ENCODE data around the gene PHETA2.
"Not testable (repeated sequence)": the region's sequence is repeated elsewhere in the genome, so short reads cannot be mapped to it uniquely, and the experiment has no call there.

PHETA2 gene

DNA sequence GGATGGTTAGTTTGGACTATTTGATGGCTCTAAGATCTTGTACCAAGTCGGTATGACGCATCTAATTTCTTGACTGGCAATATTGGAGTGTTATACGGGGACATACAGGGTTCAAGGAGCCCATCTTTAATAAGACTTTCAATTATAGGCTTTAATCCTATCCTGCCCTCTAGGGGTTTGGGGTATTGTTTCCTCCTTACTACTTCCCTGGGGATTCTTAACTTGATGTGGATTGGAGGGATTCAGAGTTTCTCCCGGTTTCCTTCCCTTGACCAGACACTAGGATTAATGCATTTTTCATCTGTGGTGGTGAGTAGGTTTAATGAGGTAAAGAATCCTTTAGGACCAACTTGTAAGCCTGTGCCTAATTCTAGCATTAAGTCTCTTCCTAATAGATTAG is 37.8 kb downstream of the PHETA2 start:
- no peak for DNase-seq

DNA sequence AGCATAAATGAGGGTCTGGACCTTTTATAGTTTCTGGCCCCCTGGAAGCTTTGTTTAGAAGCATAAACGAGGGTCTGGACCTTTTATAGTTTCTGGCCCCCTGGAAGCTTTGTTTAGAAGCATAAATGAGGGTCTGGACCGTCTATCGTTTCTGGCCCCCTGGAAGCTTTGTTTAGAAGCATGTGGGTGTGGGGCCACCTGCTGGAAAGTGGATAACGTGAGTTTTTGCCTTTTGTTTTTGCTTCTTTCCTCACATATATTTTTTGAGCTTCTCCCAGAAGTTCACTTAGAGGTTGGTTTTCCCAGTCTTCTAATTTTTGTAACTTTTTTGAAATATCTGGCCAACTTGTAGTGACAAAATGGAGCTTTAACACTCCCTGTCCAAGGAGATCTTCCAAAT is 38.7 kb downstream of the PHETA2 start:
- DNase-seq = not testable (repeated sequence)

DNA sequence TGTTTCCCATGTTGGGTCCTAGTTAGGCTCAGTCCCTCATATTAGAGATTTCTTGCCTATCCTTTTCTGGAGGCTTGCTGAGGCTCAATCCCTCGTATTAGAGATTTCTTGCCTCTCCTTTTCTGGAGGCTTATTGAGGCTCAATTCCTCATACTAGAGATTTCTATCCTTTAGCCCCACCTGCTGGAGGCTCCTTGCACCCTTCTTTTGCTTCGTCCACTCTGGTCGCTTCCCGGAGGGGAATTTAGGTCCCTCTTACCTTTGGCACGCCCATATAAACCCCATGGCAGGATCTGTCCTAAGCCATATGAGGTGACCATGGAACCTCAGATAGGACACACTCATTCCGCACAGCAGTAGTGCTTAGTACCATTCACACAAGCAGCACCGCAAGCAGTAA is 40.7 kb downstream of the PHETA2 start:
- DNase-seq = no peak

DNA sequence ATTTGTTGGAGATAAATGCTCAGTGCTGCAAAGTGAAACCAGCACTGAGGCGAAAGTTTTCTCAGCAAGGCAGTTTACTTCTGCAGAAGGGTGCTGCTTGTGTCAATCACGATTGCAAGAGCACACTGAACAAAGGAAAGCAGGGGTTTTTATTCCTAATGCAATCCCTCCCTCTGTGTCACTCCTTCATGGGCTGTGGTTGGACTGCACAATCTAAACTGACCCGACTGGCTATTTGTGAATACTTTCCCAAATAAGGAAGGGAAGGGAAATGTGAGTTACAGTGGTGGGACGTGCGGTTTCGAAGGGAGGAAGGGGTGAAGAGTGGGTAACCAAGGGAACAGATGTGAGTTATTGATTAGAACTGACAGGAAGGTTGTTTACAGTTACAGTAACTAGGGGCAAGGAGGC is 41.4 kb downstream of the PHETA2 start:
- not testable (repeated sequence) for DNase-seq

DNA sequence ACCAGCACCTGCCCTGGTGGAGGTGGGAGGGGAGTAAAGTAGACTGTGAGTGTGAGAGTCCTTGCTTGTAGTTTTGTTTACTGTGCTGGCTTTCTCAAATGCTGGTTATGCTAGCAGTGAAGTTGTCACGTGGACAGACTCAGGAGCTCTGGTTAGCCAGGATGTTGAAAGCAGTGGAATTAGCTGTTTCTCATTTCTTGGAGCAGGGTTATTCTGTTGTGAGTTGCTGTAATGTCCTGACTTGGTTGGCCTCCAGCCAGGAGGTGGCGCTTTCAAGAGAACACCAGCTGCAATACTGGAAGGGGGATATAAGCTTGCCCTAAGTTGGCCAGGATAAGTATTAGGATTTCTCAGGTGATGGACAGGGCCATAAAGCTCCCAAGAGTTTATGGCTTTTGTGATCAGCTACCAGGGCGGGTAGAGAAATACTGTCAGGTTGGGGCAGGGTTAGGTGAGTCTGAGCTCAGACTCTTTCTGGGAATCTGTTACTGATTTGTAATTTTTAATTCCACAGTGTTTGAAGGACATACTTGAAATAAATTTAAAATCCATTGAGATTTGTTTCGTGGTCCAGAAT is 42.9 kb downstream of the PHETA2 start:
- DNase-seq = no peak

DNA sequence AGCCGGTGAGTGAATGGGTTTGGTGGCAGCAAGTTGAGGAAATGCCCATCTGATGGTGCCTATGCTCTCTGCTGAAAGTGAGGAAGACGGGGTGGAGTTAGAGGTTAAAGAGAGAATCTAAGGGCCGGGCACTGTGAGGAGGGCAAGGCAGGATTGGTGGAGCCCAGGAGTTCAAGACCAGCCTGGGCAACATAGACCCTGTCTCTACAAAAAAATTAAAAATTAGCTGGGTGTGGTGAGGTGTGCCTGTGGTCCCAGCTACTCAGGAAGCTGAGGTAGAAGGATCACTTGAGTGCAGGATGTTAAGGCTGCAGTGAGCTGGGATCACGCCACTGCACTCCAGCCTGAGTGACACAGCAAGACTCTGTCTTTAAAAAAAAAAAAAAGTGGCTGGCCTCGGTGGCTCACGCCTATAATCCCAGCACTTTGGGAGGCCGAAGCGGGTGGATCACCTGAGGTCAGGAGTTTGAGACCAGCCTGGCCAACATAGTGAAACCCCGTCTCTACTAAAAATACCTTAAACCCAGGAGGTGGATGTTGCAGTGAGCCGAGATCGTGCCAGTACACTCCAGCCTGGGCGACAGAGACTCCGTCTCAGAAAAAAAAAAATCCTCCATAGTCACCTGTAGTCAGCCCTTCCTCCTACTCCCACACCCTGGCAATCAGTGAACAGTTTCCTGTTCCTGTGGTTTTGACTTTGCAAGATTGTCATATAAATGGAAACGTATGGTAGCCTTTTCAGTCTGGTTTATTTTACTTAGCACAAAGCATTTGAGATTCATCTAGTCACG is 46.4 kb downstream of the PHETA2 start:
- not testable (repeated sequence) for DNase-seq

DNA sequence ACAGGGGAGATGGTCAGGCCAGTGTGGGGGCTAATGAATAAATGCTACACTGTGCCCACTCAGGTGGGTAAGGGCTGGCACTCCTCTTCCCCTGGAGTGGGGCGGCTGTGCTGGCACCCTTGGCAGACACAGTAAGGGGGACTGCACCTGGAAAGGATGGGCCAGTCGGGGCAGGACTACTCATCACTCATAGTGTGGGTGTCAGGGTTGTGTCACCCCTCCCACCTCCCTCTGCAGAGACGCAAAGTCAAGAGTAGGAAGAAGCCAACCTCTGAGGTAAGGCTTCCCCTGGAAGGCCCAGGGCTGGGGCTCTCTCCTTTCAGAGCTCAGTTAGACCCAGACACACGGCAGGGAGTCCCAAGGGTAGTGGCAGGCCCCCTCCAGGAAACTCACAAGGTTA is 49.5 kb downstream of the PHETA2 start:
- DNase-seq = not testable (repeated sequence)

DNA sequence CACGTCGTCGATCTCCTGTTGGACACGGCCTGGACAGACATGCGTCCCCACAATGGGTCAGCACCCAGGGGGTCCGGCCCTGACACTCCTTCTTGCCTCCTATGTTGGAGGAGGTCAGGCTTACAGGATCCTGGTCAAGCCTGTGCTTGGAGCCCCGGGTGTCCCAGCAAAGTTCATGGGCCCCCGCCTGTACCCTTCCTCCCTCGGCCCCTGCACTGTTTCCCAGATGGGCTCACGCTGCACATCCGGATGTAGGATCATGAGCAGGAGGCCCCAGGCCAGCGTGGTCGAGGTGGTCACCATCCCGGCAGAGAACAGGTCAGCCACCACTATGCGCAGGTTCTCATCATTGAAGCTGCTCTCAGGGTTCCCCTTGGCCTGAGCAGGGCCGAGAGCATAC is 53.6 kb downstream of the PHETA2 start:
- no peak for DNase-seq

DNA sequence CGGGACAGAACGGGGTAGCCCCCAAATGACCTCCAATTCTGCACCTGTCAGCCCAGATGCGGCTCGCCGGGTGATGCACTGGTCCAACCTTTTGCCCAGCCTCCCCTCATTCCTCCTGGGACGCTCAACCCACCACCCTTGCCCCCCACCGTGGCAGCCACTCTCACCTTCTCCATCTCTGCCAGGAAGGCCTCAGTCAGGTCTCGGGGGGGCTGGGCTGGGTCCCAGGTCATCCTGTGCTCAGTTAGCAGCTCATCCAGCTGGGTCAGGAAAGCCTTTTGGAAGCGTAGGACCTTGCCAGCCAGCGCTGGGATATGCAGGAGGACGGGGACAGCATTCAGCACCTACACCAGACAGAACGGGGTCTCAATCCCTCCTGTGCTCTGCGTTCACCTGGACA is 54.0 kb downstream of the PHETA2 start:
- not testable (repeated sequence) for DNase-seq

Measured in NCI-H345 (cell line).